ENCODE data around the gene VOPP1.
"Not testable (repeated sequence)": the region's sequence is repeated elsewhere in the genome, so short reads cannot be mapped to it uniquely, and the experiment has no call there.

VOPP1 gene

GRCh38 chr7:55484834-55485233 is 87.5 kb downstream of the VOPP1 start:
- no peak for DNase-seq

GRCh38 chr7:55484241-55484640 is 88.1 kb downstream of the VOPP1 start:
- DNase-seq = no peak

GRCh38 chr7:55483046-55483445 is 89.3 kb downstream of the VOPP1 start:
- no peak for DNase-seq

DNA sequence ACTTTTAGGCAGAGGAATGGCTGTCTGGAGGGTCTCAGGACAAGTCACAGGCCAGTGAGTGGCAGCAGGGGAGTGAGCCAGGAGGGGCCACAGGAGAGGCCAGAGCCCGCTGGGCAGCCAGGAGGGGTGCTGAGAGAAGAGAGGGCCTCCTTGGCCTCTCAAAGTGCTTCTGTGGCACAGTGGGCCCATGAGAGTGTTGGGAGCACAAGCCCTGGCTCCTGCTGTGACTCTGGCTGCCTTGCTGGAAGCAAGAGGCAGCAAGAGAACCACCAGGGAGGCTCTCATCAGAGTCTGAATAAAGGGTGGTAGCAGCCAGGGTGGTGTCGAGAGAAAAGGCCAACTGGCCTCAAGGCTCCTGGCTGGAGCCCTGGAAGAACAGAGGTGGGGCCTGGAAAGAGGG is 91.1 kb downstream of the VOPP1 start:
- DNase-seq = no peak

- no peak for DNase-seq
Observed at GRCh38 chr7:55478700-55479099, 93.6 kb downstream of the VOPP1 start.

GRCh38 chr7:55477781-55478374 is 94.4 kb downstream of the VOPP1 start:
- no peak for DNase-seq

DNA sequence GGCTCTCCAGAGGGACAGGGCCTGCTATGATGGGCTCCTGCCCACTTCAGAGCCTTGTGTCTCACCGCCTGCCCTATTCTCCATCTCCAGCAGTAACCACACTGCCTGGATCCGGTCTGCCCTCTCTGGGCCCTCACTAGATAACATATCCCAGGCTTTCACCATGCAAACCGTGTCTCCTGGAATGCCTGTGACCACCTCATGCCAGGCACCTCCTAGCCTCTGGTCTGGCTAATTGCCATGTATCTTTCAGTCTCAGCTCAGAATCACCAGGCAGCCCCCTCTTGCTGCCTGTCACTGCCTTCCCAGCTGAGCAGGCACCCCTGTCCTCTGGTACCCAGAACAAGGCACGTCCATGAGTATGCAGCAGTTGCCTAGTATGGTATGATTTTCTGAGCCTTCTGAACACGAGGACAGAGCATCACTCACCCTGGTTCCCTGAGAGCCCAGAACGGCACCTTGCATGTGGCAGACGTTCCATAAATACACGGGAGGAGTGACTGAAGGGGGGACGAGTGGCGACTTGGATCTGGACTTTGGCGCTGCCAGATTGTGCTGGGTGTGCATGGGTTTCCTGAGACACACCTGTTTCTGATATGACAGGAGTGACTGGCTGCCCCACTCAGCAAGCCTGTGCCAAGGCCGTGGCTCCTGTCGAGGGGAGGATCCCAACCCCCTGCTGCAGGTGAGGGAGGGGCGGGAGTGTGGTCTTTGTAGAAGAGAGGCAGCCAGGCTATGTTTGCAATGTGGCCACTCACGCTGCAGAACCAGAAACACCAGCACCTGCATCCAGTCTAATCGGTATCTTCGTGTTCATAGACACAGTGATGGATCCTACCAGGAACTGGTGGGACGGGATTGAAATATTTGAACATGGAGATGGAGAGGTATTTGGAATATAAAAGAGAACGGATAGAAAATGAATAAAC is 95.2 kb downstream of the VOPP1 start:
- DNase-seq = no peak

- DNase-seq = no peak
Observed at GRCh38 chr7:55475855-55476803, 96.2 kb downstream of the VOPP1 start.

- DNase-seq = no peak
Observed at GRCh38 chr7:55474944-55475854, 97.1 kb downstream of the VOPP1 start.

DNA sequence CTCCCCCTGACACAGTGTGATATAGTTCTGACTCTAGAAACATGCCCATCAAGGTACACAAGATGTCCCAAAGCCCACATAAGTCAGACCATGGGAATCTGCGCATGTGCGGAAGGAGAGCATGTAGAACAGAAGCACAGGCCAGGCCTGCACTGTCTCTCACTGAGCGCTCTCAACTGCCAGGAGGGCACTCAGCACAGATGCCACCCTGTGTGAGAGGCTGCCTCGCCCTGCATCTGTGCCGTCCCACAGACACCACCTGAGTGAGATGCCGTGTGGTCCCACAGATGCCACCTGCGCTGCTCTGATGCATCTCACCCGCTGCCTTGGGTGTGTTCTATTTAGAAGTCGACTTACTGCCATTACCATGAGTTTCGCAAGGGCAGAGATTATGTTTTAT is 98.4 kb downstream of the VOPP1 start:
- no peak for DNase-seq

- DNase-seq = no peak
Observed at GRCh38 chr7:55472928-55473725, 99.2 kb downstream of the VOPP1 start.

DNA sequence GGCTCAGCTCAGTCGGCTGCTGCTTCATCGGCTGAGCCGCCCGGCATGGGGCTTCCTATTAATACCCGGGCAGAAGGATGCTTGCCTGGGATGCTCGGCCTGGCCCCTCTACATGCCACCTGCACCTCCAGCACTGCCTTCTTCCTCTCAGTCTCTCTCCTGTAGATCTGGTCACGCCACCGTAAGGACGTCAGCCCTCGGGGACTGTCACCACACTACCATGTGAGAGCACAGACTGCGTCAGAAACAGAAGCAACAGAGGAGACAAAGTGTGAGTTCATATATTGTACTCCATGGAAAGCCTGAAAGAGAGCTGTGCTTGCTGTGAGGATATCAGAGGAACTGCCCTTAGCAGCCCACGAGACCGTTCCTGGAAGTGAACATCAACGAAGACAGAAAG is 99.9 kb downstream of the VOPP1 start:
- DNase-seq = not testable (repeated sequence)

DNA sequence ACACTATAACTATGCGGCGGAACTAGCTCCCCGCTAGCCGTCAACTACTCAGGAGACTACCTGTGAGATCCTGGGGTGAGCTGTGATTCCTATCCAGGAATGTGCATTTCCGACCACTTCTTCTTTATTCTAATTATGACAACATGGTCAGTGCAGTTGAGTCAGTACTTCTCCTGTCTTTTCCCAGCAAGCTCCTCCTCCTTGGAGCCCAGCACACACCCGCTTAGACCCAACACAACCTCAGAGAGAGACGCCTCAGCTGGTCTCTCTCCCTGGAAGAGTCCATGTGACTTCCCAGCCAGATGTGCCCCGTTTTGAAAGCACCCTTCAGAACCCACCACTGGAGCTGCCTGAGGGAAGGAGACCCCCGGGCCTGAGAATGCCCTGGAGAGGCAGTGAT is 100.7 kb downstream of the VOPP1 start:
- DNase-seq = not testable (repeated sequence)

DNA sequence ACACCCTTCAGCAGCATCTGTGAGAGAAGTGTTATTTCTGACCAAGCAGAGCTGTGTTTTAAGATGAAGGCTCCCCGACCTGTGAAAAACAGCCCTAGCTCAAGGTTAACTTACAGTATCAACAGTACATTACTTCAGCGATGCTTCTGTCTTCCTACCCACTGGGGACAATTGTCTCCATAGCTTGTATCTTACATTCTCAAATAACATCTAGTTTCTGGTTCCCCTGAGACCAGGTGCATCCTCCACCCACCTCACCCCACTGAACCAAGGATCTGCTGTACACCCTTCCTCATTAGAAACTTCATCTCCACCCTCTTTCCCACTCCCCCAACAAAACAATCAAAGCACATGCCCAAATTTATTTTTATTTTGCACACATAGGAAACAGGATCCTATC is 102.0 kb downstream of the VOPP1 start:
- no peak for DNase-seq

GRCh38 chr7:55469721-55470120 is 102.6 kb downstream of the VOPP1 start:
- no peak for DNase-seq

DNA sequence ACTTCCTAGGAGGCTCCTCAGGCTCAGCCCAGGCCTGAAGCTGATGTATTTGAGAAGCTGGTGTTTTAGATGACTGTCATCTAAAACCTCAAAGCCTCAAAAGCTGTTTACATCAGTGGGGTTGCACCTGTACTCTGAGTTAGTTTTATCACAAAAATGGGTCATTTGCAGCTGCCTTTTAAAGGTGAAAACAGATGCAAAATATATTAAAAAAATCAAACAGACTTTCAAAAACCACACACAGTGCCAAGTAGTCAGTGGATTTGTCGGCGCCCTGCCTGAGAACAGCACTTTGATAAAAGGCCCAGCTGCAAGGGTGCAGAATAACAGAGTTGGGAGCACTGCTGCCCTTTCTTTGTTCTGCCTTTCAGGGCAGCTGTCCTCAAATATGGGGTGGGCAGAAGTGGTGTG is 103.0 kb downstream of the VOPP1 start:
- DNase-seq = no peak

DNA sequence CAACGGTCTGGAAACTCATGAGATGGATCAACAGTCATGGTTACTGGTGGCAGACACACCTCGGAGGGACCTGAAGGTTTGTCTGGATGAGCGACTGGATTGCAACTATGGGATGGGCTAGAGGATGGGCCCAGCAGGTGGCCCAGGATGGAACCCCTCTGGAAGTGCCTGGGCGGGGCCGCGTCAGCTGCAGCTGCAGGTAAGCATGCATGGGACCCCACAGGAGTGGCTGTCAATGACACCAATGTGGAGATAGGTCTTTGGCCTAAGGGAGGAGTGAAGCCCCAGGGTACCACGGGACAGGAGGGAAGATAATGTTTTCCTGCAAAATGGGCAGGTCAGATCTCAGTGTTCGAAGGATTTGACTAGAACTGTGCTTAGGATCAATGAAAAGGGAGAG is 103.8 kb downstream of the VOPP1 start:
- DNase-seq = no peak

- no peak for DNase-seq
Observed at GRCh38 chr7:55467047-55467593, 105.2 kb downstream of the VOPP1 start.

GRCh38 chr7:55465691-55466090 is 106.6 kb downstream of the VOPP1 start:
- no peak for DNase-seq

GRCh38 chr7:55464422-55464821 is 107.9 kb downstream of the VOPP1 start:
- DNase-seq = no peak

DNA sequence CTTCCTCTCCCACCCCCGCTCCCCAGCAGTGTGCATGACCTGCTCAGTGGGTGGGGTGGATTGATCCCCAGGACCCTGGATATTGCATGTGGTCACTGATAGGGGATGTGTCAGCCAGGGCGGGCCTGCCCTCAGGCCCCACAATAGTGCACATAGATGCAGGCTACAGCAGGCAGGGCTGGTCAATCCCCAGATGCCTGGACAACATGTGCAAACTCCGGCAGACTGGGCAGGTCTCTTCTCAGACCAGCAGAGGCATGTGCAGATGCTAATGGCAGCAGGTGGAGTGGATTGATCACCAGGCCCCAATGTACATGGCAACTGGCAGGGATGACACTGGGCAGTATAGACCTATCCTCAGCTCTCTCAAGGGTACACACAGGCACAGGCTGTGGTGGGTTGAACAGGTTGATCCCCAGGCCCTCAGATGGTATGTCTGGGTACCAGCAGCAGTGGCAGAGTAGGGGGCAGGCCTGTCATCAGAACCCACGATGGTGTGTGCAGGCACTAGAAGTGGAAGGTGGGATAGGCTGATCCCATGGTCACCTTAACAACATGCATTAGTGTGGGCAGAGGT is 108.5 kb downstream of the VOPP1 start:
- no peak for DNase-seq

Data from DMS79 (cell line).